Esophagus squamous epithelium (tissue), 5 donors: ENCODE results near the gene STAMBPL1. TPM values are rescaled to one million over a fixed set of nuclear protein-coding genes. Genes with fewer than 3 reads are reported as not detected.
A peak's percentile ranks its signal among the peaks of the same experiment; 100 is the strongest.

Experiments
- DNase-seq: peaks from one replicate; lab custom pipeline; 2025; lab: John Stamatoyannopoulos, UW
- H3K27ac ChIP-seq, 4 donors: fragments of 200-600 bp; sonication (generic); one replicate each; pipeline ENCODE4 v1.5.1; 2016 to 2019; ENCODE audit warnings: mild to moderate bottlenecking in 1 of 4
- H3K27me3 ChIP-seq, 4 donors: fragments of 200-600 bp; sonication (generic); 1 replicate in 3 of 4; 2 replicates in 1 of 4; pipeline versions ENCODE4 v1.5.1 to v1.6.0; 2017 to 2021; ENCODE audit warnings: antibody characterized with exemption in 1 of 4
- H3K36me3 ChIP-seq, 3 donors: fragments of 200-600 bp; sonication (generic); one replicate each; pipeline ENCODE4 v1.5.1; 2016 to 2019
- H3K4me1 ChIP-seq, 3 donors: fragments of 200-600 bp; sonication (generic); one replicate each; pipeline ENCODE4 v1.5.1; 2017 to 2019
- H3K4me3 ChIP-seq, 4 donors: fragments of 200-600 bp; sonication (generic); 1 replicate in 3 of 4; 2 replicates in 1 of 4; pipeline ENCODE4 v1.5.1; 2016 to 2019; ENCODE audit warnings: mild to moderate bottlenecking in 2 of 4, moderate library complexity in 1 of 4
- H3K9me3 ChIP-seq, 3 donors: fragments of 200-600 bp; sonication (generic); one replicate each; pipeline ENCODE4 v1.5.1; 2016 to 2019
- CTCF ChIP-seq, 6 experiments: fragments of 450-650 bp in 4 of 6; fragments of 200-600 bp in 2 of 6; sonication (generic) in 2 of 6; IDR thresholded peaks; one replicate each; pipeline ENCODE4 v1.5.1; 2016 to 2019; ENCODE audit warnings: antibody characterized with exemption in 6 of 6, mild to moderate bottlenecking in 4 of 6, moderate library complexity in 4 of 6
- POLR2A ChIP-seq, 4 donors: fragments of 450-650 bp; IDR thresholded peaks; one replicate each; pipeline ENCODE4 v1.6.1; 2017; ENCODE audit warnings: antibody characterized with exemption in 4 of 4, mild to moderate bottlenecking in 4 of 4, moderate library complexity in 3 of 4
- WGBS, 2 donors: methylation state at CpG; one replicate each; pipeline ENCODE4 v1.1.5; 2018; 5-methylcytosine and 5-hydroxymethylcytosine counted together
- intact Hi-C: fragments of 100-400 bp; cut with DNase I; formaldehyde crosslinking; loops from one replicate; pipeline ENCODE4 v1.15.0; 2022
- total RNA-seq, 4 donors: library from RNA; depleted of rRNA; stranded (reverse); fragments of >200 nt; gene quantifications; one replicate each; pipeline ENCODE4 v1.1.0, GENCODE V29; 2016
- donor health status: DM: yes; HTN: yes; CAD: no.

Gene STAMBPL1
- total RNA-seq, 4 donors from 2014 or later = 3.5 to 21.0 (median 7.6) TPM

GRCh38 chr10:88938938-88939337 is 58.9 kb downstream of the STAMBPL1 start:
- 89 to 93% methylated on average over 2 of the region's 2 CpGs for WGBS, 2 donors
- H3K4me1 ChIP-seq = peaks cover 6 to 33% (median 7%) of the 10 kb centered on the region in 3 donors
- DNase-seq = no peak
- peaks cover 0 to 73% (median 0%) of the 10 kb centered on the region in 3 donors for H3K36me3 ChIP-seq
- TF ChIP-seq CTCF (IDR thresholded peaks at IDR 0.05) = no peak
- TF ChIP-seq POLR2A (IDR thresholded peaks at IDR 0.05) = no peak
- intact Hi-C loops = loop anchor here (5.0 kb wide), 2 partner anchors 48 to 278 kb away; no protein-coding TSS in a partner anchor
- H3K27ac ChIP-seq = peak overlapping the region in 1 of 4 donors; percentile 3
- H3K9me3 ChIP-seq = no peaks in the 10 kb centered on the region
- H3K4me3 ChIP-seq = no peak overlapping the region
- no peaks in the 10 kb centered on the region for H3K27me3 ChIP-seq

- no peak overlapping the region for H3K4me3 ChIP-seq
- peaks cover 0 to 81% (median 0%) of the 10 kb centered on the region in 3 donors for H3K36me3 ChIP-seq
- no peaks in the 10 kb centered on the region for H3K27me3 ChIP-seq
- DNase-seq = no peak
- no peak for TF ChIP-seq POLR2A (IDR thresholded peaks at IDR 0.05)
- TF ChIP-seq CTCF (IDR thresholded peaks at IDR 0.05) = no peak
- peak overlapping the region in 3 of 4 donors; percentile 20 to 32 (median 32) for H3K27ac ChIP-seq
- H3K9me3 ChIP-seq = no peaks in the 10 kb centered on the region
- H3K4me1 ChIP-seq = peaks cover 0 to 36% (median 0%) of the 10 kb centered on the region in 3 donors
- intact Hi-C loops = no loop called here
- WGBS, 2 donors = 76 to 78% methylated on average over 5 to 6 of the region's 6 CpGs
Observed at GRCh38 chr10:88941026-88941425, 61.0 kb downstream of the STAMBPL1 start.

DNA sequence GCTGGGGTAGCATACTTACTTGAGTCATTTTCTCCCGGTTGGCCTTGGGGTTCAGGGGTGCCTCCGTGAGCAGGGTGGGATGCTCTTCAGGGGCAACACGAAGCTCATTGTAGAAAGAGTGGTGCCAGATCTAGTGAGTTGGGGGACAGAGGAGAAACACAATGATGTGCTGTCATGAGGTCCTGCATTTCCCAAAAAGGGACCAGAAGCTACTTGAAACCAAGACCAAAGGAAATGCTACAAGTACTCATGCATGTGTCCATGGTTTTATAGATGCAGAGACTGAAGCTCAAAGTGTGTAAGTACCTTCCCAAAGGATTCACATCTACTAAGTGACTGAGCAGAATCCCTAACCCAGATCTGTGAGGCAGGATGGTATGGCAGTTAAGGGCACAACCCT is 63.7 kb downstream of the STAMBPL1 start:
- Histone ChIP-seq H3K4me1 (peaks cover 0 to 39% (median 0%) of the 10 kb centered on the region in 3 donors), H3K9me3 (no peaks in the 10 kb centered on the region), H3K4me3 (peak overlapping the region in 1 of 4 donors; percentile 9), H3K36me3 (peaks cover 0 to 57% (median 0%) of the 10 kb centered on the region in 3 donors), H3K27me3 (no peaks in the 10 kb centered on the region), H3K27ac (peak overlapping the region in 3 of 4 donors; percentile 20 to 25 (median 24))
- intact Hi-C loops = no loop called here
- no peak for DNase-seq
- WGBS, 2 donors = no CpG with 5 or more reads among the region's 3 CpGs
- TF ChIP-seq CTCF (IDR thresholded peaks at IDR 0.05) (no peak), POLR2A (IDR thresholded peaks at IDR 0.05) (no peak)

GRCh38 chr10:88944813-88945212 is 64.8 kb downstream of the STAMBPL1 start:
- DNase-seq = no peak
- no peak for TF ChIP-seq CTCF (IDR thresholded peaks at IDR 0.05)
- Histone ChIP-seq H3K27ac (peak overlapping the region in 2 of 4 donors; percentile 20 to 32), H3K4me3 (peak overlapping the region in 1 of 4 donors; percentile 1), H3K36me3 (peaks cover 0 to 47% (median 0%) of the 10 kb centered on the region in 3 donors), H3K27me3 (no peaks in the 10 kb centered on the region), H3K9me3 (no peaks in the 10 kb centered on the region), H3K4me1 (peaks cover 0 to 39% (median 0%) of the 10 kb centered on the region in 3 donors)
- WGBS, 2 donors = 57 to 63% methylated on average over 3 of the region's 3 CpGs
- intact Hi-C loops = no loop called here

DNA sequence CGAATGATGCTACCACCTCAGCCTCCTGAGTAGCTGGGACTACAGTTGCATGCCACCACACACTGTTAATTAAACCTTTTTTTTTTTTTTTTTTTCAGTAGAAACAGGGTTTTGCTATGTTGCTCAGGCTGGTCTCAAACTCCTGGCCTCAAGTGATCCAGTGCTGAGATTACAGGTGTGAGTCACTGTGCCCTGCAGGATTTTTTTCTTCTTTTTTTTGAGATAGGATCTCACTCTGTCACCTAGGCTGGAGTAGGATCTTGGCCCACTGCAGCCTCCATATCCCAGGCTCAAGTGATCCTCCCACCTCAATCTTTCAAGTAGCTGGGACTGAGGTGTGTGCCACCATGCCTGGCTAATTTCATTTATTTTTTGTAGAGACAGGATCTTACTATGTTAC is 66.2 kb downstream of the STAMBPL1 start:
- intact Hi-C loops = no loop called here
- peaks cover 0 to 50% (median 4%) of the 10 kb centered on the region in 3 donors for H3K4me1 ChIP-seq
- no peaks in the 10 kb centered on the region for H3K9me3 ChIP-seq
- TF ChIP-seq CTCF (IDR thresholded peaks at IDR 0.05) = no peak
- no peak for TF ChIP-seq POLR2A (IDR thresholded peaks at IDR 0.05)
- peak overlapping the region in 1 of 4 donors; percentile 13 for H3K27ac ChIP-seq
- no peaks in the 10 kb centered on the region for H3K27me3 ChIP-seq
- WGBS, 2 donors = 78 to 79% methylated on average over 1 of the region's 1 CpG
- H3K36me3 ChIP-seq = peaks cover 0 to 34% (median 0%) of the 10 kb centered on the region in 3 donors
- no peak for DNase-seq
- no peak overlapping the region for H3K4me3 ChIP-seq
